Endodermal cell (in vitro differentiated cells): ENCODE measurements around the gene TRPM5. TPM values are rescaled to one million over a fixed set of nuclear protein-coding genes. Genes with fewer than 3 reads are reported as not detected.

Experiments
- DNase-seq: peaks from one replicate; pipeline ENCODE4 v3.0.0-alpha.2; 2017
- H3K27ac ChIP-seq: 2 replicates; pipeline ENCODE4 v1.5.1; 2013; ENCODE audit warnings: mild to moderate bottlenecking, low read depth, low read length, moderate library complexity
- H3K27me3 ChIP-seq: 2 replicates; pipeline ENCODE4 v1.6.1; 2013; ENCODE audit warnings: mild to moderate bottlenecking, low read length, moderate library complexity; ENCODE audit not compliant: insufficient read depth, control insufficient read depth, poor library complexity, severe bottlenecking
- H3K36me3 ChIP-seq: 2 replicates; pipeline ENCODE4 v1.7.0; 2013; ENCODE audit warnings: mild to moderate bottlenecking, low read length, moderate library complexity; ENCODE audit not compliant: control insufficient read depth, insufficient read depth
- H3K4me1 ChIP-seq: one replicate; pipeline ENCODE4 v1.7.0; 2013; ENCODE audit warnings: low read length; ENCODE audit not compliant: control insufficient read depth, insufficient read depth
- H3K4me3 ChIP-seq: 2 replicates; pipeline ENCODE4 v1.5.1; 2013; ENCODE audit warnings: mild to moderate bottlenecking, low read length, moderate library complexity
- H3K9ac ChIP-seq: 2 replicates; pipeline ENCODE4 v1.6.1; 2013; ENCODE audit warnings: mild to moderate bottlenecking, low read length, moderate library complexity; ENCODE audit not compliant: poor library complexity, severe bottlenecking; ENCODE audit errors: extremely low read depth
- H3K9me3 ChIP-seq: 2 replicates; pipeline ENCODE4 v1.6.1; 2013; ENCODE audit warnings: mild to moderate bottlenecking, low read length, moderate library complexity; ENCODE audit not compliant: control insufficient read depth
- H3K27ac Mint-ChIP-seq: 2 replicates; pipeline ENCODE4 v1.8.0; 2020; ENCODE audit warnings: mixed read lengths
- H3K27me3 Mint-ChIP-seq: 2 replicates; pipeline ENCODE4 v1.8.0; 2021; ENCODE audit warnings: mild to moderate bottlenecking, mixed read lengths; ENCODE audit not compliant: insufficient read depth
- H3K36me3 Mint-ChIP-seq: 2 replicates; pipeline ENCODE4 v1.8.0; 2020; ENCODE audit warnings: low read depth, mixed read lengths
- H3K4me1 Mint-ChIP-seq: 2 replicates; pipeline ENCODE4 v1.8.0; 2020; ENCODE audit warnings: mixed read lengths
- H3K4me3 Mint-ChIP-seq: 2 replicates; pipeline ENCODE4 v1.8.0; 2020; ENCODE audit warnings: mild to moderate bottlenecking, moderate library complexity, mixed read lengths
- H3K9me3 Mint-ChIP-seq: 2 replicates; pipeline ENCODE4 v1.8.0; 2020; ENCODE audit warnings: mild to moderate bottlenecking, mixed read lengths
- WGBS, 2 experiments: methylation state at CpG; one replicate each; pipeline versions ENCODE4 v1.1.5 to v1.1.7; 2013; ENCODE audit warnings: missing lambda C conversion rate in 2 of 2, mixed read lengths in 1 of 2; ENCODE audit not compliant: insufficient coverage in 1 of 2, insufficient read length in 1 of 2; 5-methylcytosine and 5-hydroxymethylcytosine counted together
- total RNA-seq, 2 donors: library from RNA; stranded (reverse); fragmentation: NEBNext Ultra II Directional in 1 of 2; extraction: Animal tissue kit (Norgen Biotek cat#: 25700) in 1 of 2; gene quantifications; 2 replicates in 1 of 2; 3 replicates in 1 of 2; pipeline ENCODE4 v1.2.1, GENCODE V29; 2021
- TF ChIP-seq, protein P1 (sequence below): fragments of 200-600 bp; sonication (generic); conservative IDR thresholded peaks from 2 replicates; pipeline ENCODE4 v1.5.0; 2021; ENCODE audit warnings: antibody characterized with exemption, mild to moderate bottlenecking

TRPM5 gene
- total RNA-seq, 2 donors from 2014 or later, result 0.11 TPM

DNA sequence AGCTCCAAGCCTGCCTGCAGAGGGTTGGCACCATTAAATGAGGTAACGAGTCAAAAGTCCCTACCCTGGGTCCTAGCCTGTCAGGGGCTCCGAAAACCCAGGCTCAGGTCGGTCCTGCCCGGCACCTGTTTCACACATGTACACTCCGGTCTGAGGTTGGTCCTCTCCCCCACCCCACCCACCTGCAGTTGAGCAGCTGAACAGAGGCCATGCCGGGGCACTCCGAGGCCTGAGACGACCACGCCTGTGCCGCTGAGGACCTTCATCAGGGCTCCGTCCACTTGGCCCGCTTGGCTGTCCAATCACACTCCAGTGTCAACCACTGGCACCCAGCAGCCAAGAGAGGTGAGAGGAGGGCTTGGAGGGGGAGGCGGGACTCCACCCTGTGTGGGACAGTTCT is 42.2 kb downstream of the TRPM5 start:
- peaks cover 14% of the 10 kb centered on the region for H3K36me3 Mint-ChIP-seq
- no peak for DNase-seq
- peak overlapping the region; percentile 96 for H3K4me3 ChIP-seq
- peak overlapping the region; percentile 58 for H3K27ac Mint-ChIP-seq
- peak overlapping the region; percentile 80 for H3K4me3 Mint-ChIP-seq
- WGBS, 2 experiments, result 95 to 96% methylated on average over 9 to 13 of the region's 13 CpGs
- no peak overlapping the region for H3K27ac ChIP-seq
- H3K36me3 ChIP-seq, result peaks cover 30% of the 10 kb centered on the region
- peaks cover 5% of the 10 kb centered on the region for H3K4me1 Mint-ChIP-seq
- H3K9ac ChIP-seq, result peak overlapping the region; percentile 96
- H3K4me1 ChIP-seq, result no peaks in the 10 kb centered on the region
- no peaks in the 10 kb centered on the region for H3K9me3 ChIP-seq
- H3K27me3 ChIP-seq, result no peaks in the 10 kb centered on the region
- no peaks in the 10 kb centered on the region for H3K9me3 Mint-ChIP-seq
- TF ChIP-seq, protein P1, sequence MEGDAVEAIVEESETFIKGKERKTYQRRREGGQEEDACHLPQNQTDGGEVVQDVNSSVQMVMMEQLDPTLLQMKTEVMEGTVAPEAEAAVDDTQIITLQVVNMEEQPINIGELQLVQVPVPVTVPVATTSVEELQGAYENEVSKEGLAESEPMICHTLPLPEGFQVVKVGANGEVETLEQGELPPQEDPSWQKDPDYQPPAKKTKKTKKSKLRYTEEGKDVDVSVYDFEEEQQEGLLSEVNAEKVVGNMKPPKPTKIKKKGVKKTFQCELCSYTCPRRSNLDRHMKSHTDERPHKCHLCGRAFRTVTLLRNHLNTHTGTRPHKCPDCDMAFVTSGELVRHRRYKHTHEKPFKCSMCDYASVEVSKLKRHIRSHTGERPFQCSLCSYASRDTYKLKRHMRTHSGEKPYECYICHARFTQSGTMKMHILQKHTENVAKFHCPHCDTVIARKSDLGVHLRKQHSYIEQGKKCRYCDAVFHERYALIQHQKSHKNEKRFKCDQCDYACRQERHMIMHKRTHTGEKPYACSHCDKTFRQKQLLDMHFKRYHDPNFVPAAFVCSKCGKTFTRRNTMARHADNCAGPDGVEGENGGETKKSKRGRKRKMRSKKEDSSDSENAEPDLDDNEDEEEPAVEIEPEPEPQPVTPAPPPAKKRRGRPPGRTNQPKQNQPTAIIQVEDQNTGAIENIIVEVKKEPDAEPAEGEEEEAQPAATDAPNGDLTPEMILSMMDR, result no peak
- H3K27me3 Mint-ChIP-seq, result no peaks in the 10 kb centered on the region

DNA sequence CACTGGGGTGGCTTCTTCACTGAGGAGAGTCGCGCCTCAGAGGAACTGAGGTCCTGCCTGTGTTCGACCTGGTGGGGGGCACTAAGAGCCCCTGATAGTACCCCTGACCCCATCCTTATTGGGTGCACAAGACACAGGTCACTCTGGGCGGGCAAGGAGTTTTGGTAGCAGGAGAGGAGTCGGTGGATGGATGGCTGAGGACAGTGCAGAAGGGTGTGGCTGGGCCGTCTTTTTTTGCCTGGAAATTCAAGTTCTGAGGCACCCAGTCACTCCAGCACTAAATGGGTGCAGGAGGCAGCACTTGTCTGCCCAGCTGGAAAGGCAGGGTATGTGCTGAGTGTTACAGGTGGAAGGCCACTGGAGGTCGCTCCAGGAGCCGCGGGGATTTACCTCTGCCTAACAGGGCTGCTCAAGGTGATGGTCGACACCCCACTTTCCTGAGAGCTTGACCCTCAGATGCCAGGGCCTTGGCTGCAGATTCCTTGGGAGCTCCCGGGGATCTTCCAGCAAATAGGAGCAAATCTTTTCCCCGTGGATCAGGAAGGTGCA is 42.8 kb downstream of the TRPM5 start:
- H3K4me1 ChIP-seq, result no peaks in the 10 kb centered on the region
- peaks cover 30% of the 10 kb centered on the region for H3K36me3 ChIP-seq
- 59 to 63% methylated on average over 8 to 12 of the region's 12 CpGs for WGBS, 2 experiments
- H3K27me3 Mint-ChIP-seq, result no peaks in the 10 kb centered on the region
- TF ChIP-seq, protein P1, result peak; percentile 44
- H3K4me3 ChIP-seq, result peak overlapping the region; percentile 96
- H3K27ac Mint-ChIP-seq, result peak overlapping the region; percentile 90
- H3K4me1 Mint-ChIP-seq, result peaks cover 5% of the 10 kb centered on the region
- no peaks in the 10 kb centered on the region for H3K27me3 ChIP-seq
- H3K27ac ChIP-seq, result no peak overlapping the region
- peak overlapping the region; percentile 80 for H3K4me3 Mint-ChIP-seq
- H3K9me3 Mint-ChIP-seq, result no peaks in the 10 kb centered on the region
- no peaks in the 10 kb centered on the region for H3K9me3 ChIP-seq
- no peak for DNase-seq
- peak overlapping the region; percentile 96 for H3K9ac ChIP-seq
- H3K36me3 Mint-ChIP-seq, result peaks cover 19% of the 10 kb centered on the region

DNA sequence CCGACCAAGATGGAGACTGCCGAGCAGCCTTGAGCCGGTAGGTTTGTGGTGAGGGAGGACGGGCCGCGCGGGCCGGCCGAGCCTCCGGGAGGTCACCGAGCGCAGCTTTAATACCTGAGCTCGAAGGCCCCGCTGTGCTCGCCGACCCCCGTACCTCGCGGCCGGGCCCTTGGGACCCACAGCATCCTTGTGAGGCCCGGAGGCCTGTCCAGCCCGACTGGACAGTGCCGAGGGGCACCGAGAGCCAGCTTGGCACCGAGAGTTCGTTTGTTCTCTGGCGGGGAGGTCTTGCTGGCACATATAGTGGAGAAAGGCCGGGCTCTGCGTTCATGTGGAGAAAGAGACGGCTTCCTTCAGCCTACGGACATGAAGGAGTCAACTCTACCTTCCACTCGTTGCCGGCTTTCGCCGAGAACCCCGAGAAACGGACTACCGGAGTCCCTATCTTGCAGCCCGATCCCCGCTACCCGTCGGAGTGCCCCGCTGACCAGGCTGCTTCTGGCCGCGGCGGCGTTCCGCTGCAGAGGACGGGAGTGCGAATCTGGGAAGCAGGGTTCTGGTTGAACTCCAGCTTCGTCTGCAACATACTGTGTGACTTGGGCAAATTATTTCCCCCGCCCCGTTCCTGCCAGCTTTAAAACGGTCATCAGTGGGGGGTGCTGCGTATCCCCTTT is 43.4 kb downstream of the TRPM5 start:
- peak overlapping the region; percentile 96 for H3K9ac ChIP-seq
- H3K36me3 ChIP-seq, result peaks cover 34% of the 10 kb centered on the region
- Mint-ChIP-seq H3K36me3 (peaks cover 22% of the 10 kb centered on the region), H3K4me3 (peak overlapping the region; percentile 80), H3K9me3 (no peaks in the 10 kb centered on the region), H3K4me1 (peaks cover 5% of the 10 kb centered on the region), H3K27ac (peak overlapping the region; percentile 90), H3K27me3 (no peaks in the 10 kb centered on the region)
- H3K4me3 ChIP-seq, result peak overlapping the region; percentile 96
- H3K9me3 ChIP-seq, result no peaks in the 10 kb centered on the region
- H3K27ac ChIP-seq, result peak overlapping the region; percentile 60
- no peak for DNase-seq
- H3K27me3 ChIP-seq, result no peaks in the 10 kb centered on the region
- TF ChIP-seq, protein P1, result no peak
- H3K4me1 ChIP-seq, result no peaks in the 10 kb centered on the region
- 0 to 1% methylated on average over 26 to 55 of the region's 55 CpGs for WGBS, 2 experiments
